ENCODE results near the gene NKX6-2. TPM values are rescaled to one million over a fixed set of nuclear protein-coding genes. Genes with fewer than 3 reads are reported as not detected.

NKX6-2 gene
- 0.16 and 0.76 TPM in 2 replicates for total RNA-seq

GRCh38 chr10:132785723-132786475, at the start of gene NKX6-2:
Gene NKX6-2, minus strand, starts transcription at chr10:132786147. Its CDS starts 199 bp downstream, at chr10:132785948.

Other genes with a start within 250 kb of the NKX6-2 start
- gene INPP5A, start 248.4 kb downstream of the NKX6-2 start, total RNA-seq = 44.4 and 48.1 TPM in 2 replicates
- 1.8 and 2.3 TPM in 2 replicates for gene CFAP46, start 156.4 kb upstream of the NKX6-2 start, total RNA-seq

Measured in mesangial cell (primary cell).